Endothelial cell of umbilical vein (primary cell): Measurements from ENCODE around the gene NPAS1. TPM values are rescaled to one million over a fixed set of nuclear protein-coding genes. Genes with fewer than 3 reads are reported as not detected.

Experiments
- BruUV-seq: library from RNA; stranded (reverse); fragments of 400-500 nt; replicated peaks from 2 replicates; lab custom pipeline; 2021; lab: Mats Ljungman, UMichigan
- CTCF ChIA-PET: fragments of 300-600, 350-600 bp; sonication (Branson Sonifier 250); formaldehyde crosslinking; loops from one replicate; lab custom pipeline; 2021; ENCODE audit warnings: antibody characterized with exemption, inconsistent platforms; lab: Charles Lee
- POLR2A ChIA-PET: fragments of 300-600, 350-600 bp; sonication (Branson Sonifier 250); formaldehyde crosslinking; loops from one replicate; lab custom pipeline; 2021; ENCODE audit warnings: antibody characterized with exemption, inconsistent platforms; lab: Charles Lee
- DNase-seq: peaks from one replicate; pipeline ENCODE4 v3.0.0-alpha.2; 2011; ENCODE audit warnings: low read depth, low spot score
- FAIRE-seq: peaks from 2 replicates; lab custom pipeline; 2011; peaks lifted over from hg19 to GRCh38; lab: Jason Lieb, UNC
- H2AFZ ChIP-seq: 2 replicates; pipeline ENCODE4 v1.6.0; 2012; ENCODE audit warnings: low read depth, low read length, control low read depth, inconsistent platforms
- H3K27ac ChIP-seq: 2 replicates; pipeline ENCODE4 v1.5.1; 2011; ENCODE audit warnings: low read depth, mild to moderate bottlenecking, control low read depth, low read length, moderate library complexity; ENCODE audit not compliant: insufficient read depth
- H3K27me3 ChIP-seq, 2 experiments: 2 replicates each; pipeline versions ENCODE4 v1.6.0 to v1.6.1; 2011; ENCODE audit warnings: low read length in 2 of 2, mixed read lengths in 1 of 2; ENCODE audit not compliant: control insufficient read depth in 2 of 2, insufficient read depth in 2 of 2
- H3K36me3 ChIP-seq, 2 experiments: 2 replicates in 1 of 2; 3 replicates in 1 of 2; pipeline ENCODE4 v1.5.1; 2011; ENCODE audit warnings: low read length in 2 of 2, mild to moderate bottlenecking in 1 of 2, moderate library complexity in 1 of 2; ENCODE audit not compliant: control insufficient read depth in 2 of 2, insufficient read depth in 2 of 2; ENCODE audit errors: extremely low read depth in 1 of 2
- H3K4me1 ChIP-seq: 3 replicates; pipeline ENCODE4 v1.5.1; 2011; ENCODE audit warnings: mild to moderate bottlenecking, low read length; ENCODE audit not compliant: control insufficient read depth, insufficient read depth; ENCODE audit errors: extremely low read depth
- H3K4me2 ChIP-seq: 2 replicates; pipeline ENCODE4 v1.6.1; 2011; ENCODE audit warnings: low read length, control low read depth, mixed read lengths; ENCODE audit not compliant: insufficient read depth
- H3K4me3 ChIP-seq, 3 experiments: fragments of 200-600 bp in 1 of 3; sonication (generic), shearing (Covaris generic) in 1 of 3; replicated peaks in 1 of 3; 2 replicates each; pipeline ENCODE4 v1.5.1; 2011 to 2016; ENCODE audit warnings: control low read depth in 3 of 3, low read length in 3 of 3, mild to moderate bottlenecking in 2 of 3, inconsistent platforms in 1 of 3, low read depth in 1 of 3, moderate library complexity in 1 of 3; ENCODE audit not compliant: insufficient read depth in 1 of 3
- H3K79me2 ChIP-seq: 2 replicates; pipeline ENCODE4 v1.6.0; 2012; ENCODE audit warnings: low read length, inconsistent platforms; ENCODE audit not compliant: control insufficient read depth, insufficient read depth
- H3K9ac ChIP-seq: replicated peaks from 2 replicates; pipeline ENCODE3; 2011; ENCODE audit warnings: low read length, control low read depth; ENCODE audit not compliant: insufficient read depth; ENCODE audit errors: extremely low read depth
- H3K9me1 ChIP-seq: replicated peaks from 3 replicates; pipeline ENCODE4 v1.6.0; 2011; ENCODE audit warnings: mild to moderate bottlenecking, low read length; ENCODE audit not compliant: control insufficient read depth, insufficient read depth; ENCODE audit errors: extremely low read depth
- H3K9me3 ChIP-seq: replicated peaks from 2 replicates; pipeline ENCODE4 v1.5.1; 2012; ENCODE audit warnings: low read length, inconsistent platforms; ENCODE audit not compliant: control insufficient read depth, insufficient read depth
- H4K20me1 ChIP-seq: replicated peaks from 2 replicates; pipeline ENCODE3; 2011; ENCODE audit warnings: mild to moderate bottlenecking, low read length; ENCODE audit not compliant: control insufficient read depth, insufficient read depth; ENCODE audit errors: extremely low read depth
- EZH2 ChIP-seq: IDR thresholded peaks from 2 replicates; pipeline ENCODE4 v1.6.1; 2012; ENCODE audit warnings: borderline replicate concordance, low read depth, mild to moderate bottlenecking, moderate library complexity, low read length, inconsistent platforms; ENCODE audit not compliant: severe bottlenecking
- FOS ChIP-seq: IDR thresholded peaks from 2 replicates; pipeline ENCODE4 v1.6.1; 2011; ENCODE audit warnings: mild to moderate bottlenecking, low read length, moderate library complexity, borderline replicate concordance; ENCODE audit not compliant: insufficient read depth
- JUN ChIP-seq: IDR thresholded peaks from 2 replicates; pipeline ENCODE4 v1.6.1; 2011; ENCODE audit warnings: borderline replicate concordance, low read depth; ENCODE audit not compliant: insufficient read length, insufficient read depth
- MYC ChIP-seq: IDR thresholded peaks from one replicate; pipeline ENCODE4 v1.6.1; 2011; ENCODE audit warnings: mild to moderate bottlenecking, low read depth, low read length
- POLR2A ChIP-seq: IDR thresholded peaks from 2 replicates; pipeline ENCODE4 v1.6.1; 2012; ENCODE audit warnings: low read depth, mild to moderate bottlenecking, control low read depth, low read length
- POLR2AphosphoS5 ChIP-seq: IDR thresholded peaks from 2 replicates; pipeline ENCODE4 v1.6.1; 2012; ENCODE audit warnings: low read depth, mild to moderate bottlenecking, control low read depth, low read length, moderate library complexity; ENCODE audit not compliant: insufficient read depth
- dilution Hi-C: fragments of 300-500 bp; cut with MboI; formaldehyde crosslinking; loops from one replicate; pipeline ENCODE4 v1.15.0; 2019; ENCODE audit warnings: low sequenced_read_pairs; ENCODE audit not compliant: extremely low pct_ligation_motif_present
- intact Hi-C: fragments of 100-400 bp; cut with micrococcal nuclease; formaldehyde crosslinking; loops from one replicate; pipeline ENCODE4 v1.10.0; 2022
- polyA plus RNA-seq, 4 experiments: library from polyadenylated mRNA; depleted of rRNA in 3 of 4; stranded (reverse) in 3 of 4; unstranded in 1 of 4; fragments of >200 nt; gene quantifications; 2 replicates each; pipeline versions ENCODE4 v1.2.1 to v1.2.3, GENCODE V29; 2011 to 2012; ENCODE audit warnings: missing spikeins in 1 of 4
- total RNA-seq: library from RNA; stranded (reverse); gene quantifications from 2 replicates; pipeline ENCODE4 v1.2.3, GENCODE V29; 2021
- TF ChIP-seq, protein P1 (sequence below), 2 donors: IDR thresholded peaks; 1 replicate in 1 of 2; 2 replicates in 1 of 2; pipeline ENCODE4 v1.5.1; 2011; ENCODE audit warnings: low read length in 2 of 2, mild to moderate bottlenecking in 2 of 2, moderate library complexity in 2 of 2, control low read depth in 1 of 2, inconsistent platforms in 1 of 2, low read depth in 1 of 2; ENCODE audit not compliant: insufficient read depth in 1 of 2; ENCODE audit errors: extremely low read depth in 1 of 2

NPAS1 gene
- total and polyA plus RNA-seq, 2 donors (not counting 3 experiments of a cell fraction or from before 2014, with no cell fraction given), result 0.18 to 0.62 TPM

DNA sequence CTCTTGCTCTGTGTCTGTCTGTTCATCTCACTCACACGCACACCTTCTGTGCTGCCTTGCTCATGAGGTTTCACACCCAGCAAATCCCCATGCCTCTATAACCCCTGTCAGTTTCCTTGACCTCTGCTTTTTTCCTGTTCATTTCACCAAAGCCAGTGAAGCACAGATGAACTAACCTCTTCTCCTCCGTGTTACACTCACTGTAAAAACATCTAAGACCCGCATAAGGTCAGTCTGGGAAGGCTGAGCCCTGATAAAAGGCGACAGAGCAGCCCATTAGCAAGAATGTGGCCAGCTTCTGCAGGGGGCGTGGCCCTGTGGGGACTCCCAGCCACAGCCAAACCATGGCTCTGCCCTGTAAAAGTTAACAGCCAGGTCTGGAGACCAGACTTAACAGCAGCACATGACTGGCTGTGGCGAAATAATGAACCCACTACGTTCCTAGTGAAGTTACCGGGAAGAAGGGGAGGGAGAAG, 42.8 kb upstream of the NPAS1 start:
- Histone ChIP-seq H3K27ac (peak overlapping the region; percentile 79), H3K9ac (peak overlapping the region; percentile 49), H4K20me1 (no peaks in the 10 kb centered on the region), H3K79me2 (peaks cover 4% of the 10 kb centered on the region), H3K27me3 (no peaks in the 10 kb centered on the region), H2AFZ (no peak overlapping the region), H3K9me1 (no peaks in the 10 kb centered on the region), H3K4me1 (peaks cover 39% of the 10 kb centered on the region), H3K36me3 (no peaks in the 10 kb centered on the region), H3K9me3 (no peaks in the 10 kb centered on the region), H3K4me2 (peak overlapping the region; percentile 10), H3K4me3 (no peak overlapping the region)
- ChIA-PET POLR2A (interaction anchor here (0.8 to 1.5 kb wide), 4 partner anchors 20 to 188 kb away, joined by 3 to 4 read pairs (median 3); partner anchors contain the start of gene SLC1A5), CTCF (interaction anchor here (0.6 to 3.7 kb wide), 12 partner anchors 9 to 121 kb away, joined by 3 to 58 read pairs (median 8); no protein-coding TSS in a partner anchor)
- no TSS peak for BruUV-seq
- TF ChIP-seq POLR2AphosphoS5 (no peak), JUN (no peak), FOS (no peak), MYC (no peak), EZH2 (no peak), POLR2A (no peak)
- TF ChIP-seq, protein P1, sequence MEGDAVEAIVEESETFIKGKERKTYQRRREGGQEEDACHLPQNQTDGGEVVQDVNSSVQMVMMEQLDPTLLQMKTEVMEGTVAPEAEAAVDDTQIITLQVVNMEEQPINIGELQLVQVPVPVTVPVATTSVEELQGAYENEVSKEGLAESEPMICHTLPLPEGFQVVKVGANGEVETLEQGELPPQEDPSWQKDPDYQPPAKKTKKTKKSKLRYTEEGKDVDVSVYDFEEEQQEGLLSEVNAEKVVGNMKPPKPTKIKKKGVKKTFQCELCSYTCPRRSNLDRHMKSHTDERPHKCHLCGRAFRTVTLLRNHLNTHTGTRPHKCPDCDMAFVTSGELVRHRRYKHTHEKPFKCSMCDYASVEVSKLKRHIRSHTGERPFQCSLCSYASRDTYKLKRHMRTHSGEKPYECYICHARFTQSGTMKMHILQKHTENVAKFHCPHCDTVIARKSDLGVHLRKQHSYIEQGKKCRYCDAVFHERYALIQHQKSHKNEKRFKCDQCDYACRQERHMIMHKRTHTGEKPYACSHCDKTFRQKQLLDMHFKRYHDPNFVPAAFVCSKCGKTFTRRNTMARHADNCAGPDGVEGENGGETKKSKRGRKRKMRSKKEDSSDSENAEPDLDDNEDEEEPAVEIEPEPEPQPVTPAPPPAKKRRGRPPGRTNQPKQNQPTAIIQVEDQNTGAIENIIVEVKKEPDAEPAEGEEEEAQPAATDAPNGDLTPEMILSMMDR (IDR thresholded peaks at IDR 0.05; ENCODE audit: extremely low read depth in 1 of 2, insufficient read depth in 1 of 2, low read depth in 1 of 2, low read length in 2 of 2), result no peak
- FAIRE-seq (no peak), DNase-seq (peak; percentile 58)
- dilution Hi-C loops (no loop called here), intact Hi-C loops (loop anchor here (1.0 to 5.0 kb wide), 3 partner anchors 22 to 117 kb away; partner anchors contain the start of gene ARHGAP35)
